ENCODE results near the gene KCTD4. TPM values are rescaled to one million over a fixed set of nuclear protein-coding genes. Genes with fewer than 3 reads are reported as not detected.

The KCTD4 gene
- total RNA-seq, 1 experiment from 2014 or later, result not detected

- Histone ChIP-seq H2AFZ (ENCODE audit: low read length) (no peak overlapping the region), H3K9me3 (ENCODE audit: low read length) (no peaks in the 10 kb centered on the region), H3K9ac (ENCODE audit: low read length) (no peak overlapping the region), H3K36me3 (ENCODE audit: low read depth, low read length) (no peaks in the 10 kb centered on the region), H3K4me2 (ENCODE audit: low read length) (no peak overlapping the region), H4K20me1 (ENCODE audit: low read length) (no peaks in the 10 kb centered on the region), H3K9me2 (replicated peaks; ENCODE audit: low read length) (no peaks in the 10 kb centered on the region), H3K27ac (ENCODE audit: low read length) (no peak overlapping the region), H3K79me2 (ENCODE audit: low read length) (peaks cover 21% of the 10 kb centered on the region; the same call in 1 of the 2 replicates), H3K4me1 (ENCODE audit: insufficient read depth, low read length) (no peaks in the 10 kb centered on the region), H3K4me3 (ENCODE audit: low read length) (no peak overlapping the region), H3K27me3 (ENCODE audit: low read length) (no peaks in the 10 kb centered on the region), H3F3A (ENCODE audit: low read length, unreplicated experiment) (no peaks in the 10 kb centered on the region)
- no TSS peak for BruUV-seq (replicated peaks)
- ATAC-seq (no peak), DNase-seq (no peak)
- CTCF ChIA-PET, result no interaction called here
- intact Hi-C loops (cut with micrococcal nuclease), result no loop called here
- POLR2A ChIA-PET (ENCODE audit: unreplicated experiment), result no interaction called here
- TF ChIP-seq CTCF (conservative IDR thresholded peaks at IDR 0.05; ENCODE audit: low read depth, low read length) (no peak), EZH2phosphoT487 (IDR thresholded peaks at IDR 0.05; ENCODE audit: borderline replicate concordance, low read length) (no peak), EZH2 (IDR thresholded peaks at IDR 0.05; ENCODE audit: low read length, unreplicated experiment) (no peak)
These were observed 42.2 kb upstream of the KCTD4 start for GRCh38 chr13:45243077-45243476.

DNA sequence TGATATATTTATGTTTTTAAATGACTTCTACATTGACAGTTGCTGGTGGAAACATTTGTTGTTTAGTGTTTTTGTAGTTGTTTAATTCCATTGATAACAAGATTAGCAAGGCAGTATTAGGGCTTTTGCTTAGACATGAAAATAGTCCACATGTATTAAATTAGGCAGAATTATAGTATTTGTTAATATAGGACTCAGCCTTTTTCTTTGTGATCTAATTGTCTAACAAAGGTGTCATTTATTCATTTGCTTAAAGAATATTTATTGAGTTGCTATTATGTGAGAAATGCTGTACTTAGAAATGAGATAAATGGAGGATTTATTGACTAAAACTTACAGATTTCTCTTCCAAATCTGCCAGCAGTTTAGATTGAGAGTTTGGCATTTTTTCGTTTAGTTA is 41.7 kb upstream of the KCTD4 start:
- Histone ChIP-seq H4K20me1 (ENCODE audit: low read length) (no peaks in the 10 kb centered on the region), H3K4me1 (ENCODE audit: insufficient read depth, low read length) (no peaks in the 10 kb centered on the region), H3K27ac (ENCODE audit: low read length) (no peak overlapping the region), H3K4me3 (ENCODE audit: low read length) (no peak overlapping the region), H2AFZ (ENCODE audit: low read length) (no peak overlapping the region), H3K9me3 (ENCODE audit: low read length) (no peaks in the 10 kb centered on the region), H3K79me2 (ENCODE audit: low read length) (peaks cover 21% of the 10 kb centered on the region; the same call in 1 of the 2 replicates), H3F3A (ENCODE audit: low read length, unreplicated experiment) (no peaks in the 10 kb centered on the region), H3K9me2 (replicated peaks; ENCODE audit: low read length) (no peaks in the 10 kb centered on the region), H3K27me3 (ENCODE audit: low read length) (no peaks in the 10 kb centered on the region), H3K9ac (ENCODE audit: low read length) (no peak overlapping the region), H3K4me2 (ENCODE audit: low read length) (no peak overlapping the region), H3K36me3 (ENCODE audit: low read depth, low read length) (no peaks in the 10 kb centered on the region)
- TF ChIP-seq EZH2 (IDR thresholded peaks at IDR 0.05; ENCODE audit: low read length, unreplicated experiment) (no peak), EZH2phosphoT487 (IDR thresholded peaks at IDR 0.05; ENCODE audit: borderline replicate concordance, low read length) (no peak), CTCF (conservative IDR thresholded peaks at IDR 0.05; ENCODE audit: low read depth, low read length) (no peak)
- ChIA-PET POLR2A (ENCODE audit: unreplicated experiment) (interaction anchor here (0.5 kb wide), 1 partner anchor 201 kb away, joined by 5 read pairs; no protein-coding TSS in a partner anchor), CTCF (no interaction called here)
- intact Hi-C loops (cut with micrococcal nuclease), result no loop called here
- no peak for DNase-seq
- ATAC-seq, result no peak
- no TSS peak for BruUV-seq (replicated peaks)

DNA sequence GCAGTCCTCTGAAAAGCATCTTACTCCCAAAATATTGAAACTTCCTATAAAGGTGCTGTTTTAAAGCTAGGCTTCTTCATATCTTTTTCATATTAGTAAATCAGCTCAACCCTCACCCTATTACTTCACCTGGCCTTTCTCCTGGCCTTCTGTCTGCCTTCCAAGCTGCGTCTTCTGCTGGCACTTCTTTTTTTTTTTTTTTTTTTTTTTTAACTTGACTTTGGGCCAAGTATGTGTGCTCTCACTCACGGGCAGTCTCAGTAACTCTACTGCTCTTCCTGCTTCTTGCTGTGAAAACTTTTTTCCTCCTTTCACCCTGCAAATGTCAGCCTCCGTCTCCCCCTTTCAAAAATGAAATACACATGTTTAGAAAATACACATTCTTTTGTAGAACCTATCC is 41.2 kb upstream of the KCTD4 start:
- Histone ChIP-seq H3K27me3 (ENCODE audit: low read length) (no peaks in the 10 kb centered on the region), H3K9ac (ENCODE audit: low read length) (no peak overlapping the region), H3K4me3 (ENCODE audit: low read length) (no peak overlapping the region), H3K4me1 (ENCODE audit: insufficient read depth, low read length) (no peaks in the 10 kb centered on the region), H2AFZ (ENCODE audit: low read length) (no peak overlapping the region), H3K36me3 (ENCODE audit: low read depth, low read length) (no peaks in the 10 kb centered on the region), H3K9me2 (replicated peaks; ENCODE audit: low read length) (no peaks in the 10 kb centered on the region), H3K27ac (ENCODE audit: low read length) (no peak overlapping the region), H3F3A (ENCODE audit: low read length, unreplicated experiment) (no peaks in the 10 kb centered on the region), H3K9me3 (ENCODE audit: low read length) (no peaks in the 10 kb centered on the region), H4K20me1 (ENCODE audit: low read length) (no peaks in the 10 kb centered on the region), H3K4me2 (ENCODE audit: low read length) (no peak overlapping the region), H3K79me2 (ENCODE audit: low read length) (peaks cover 23% of the 10 kb centered on the region; the same call in 1 of the 2 replicates)
- BruUV-seq (replicated peaks), result no TSS peak
- ChIA-PET CTCF (no interaction called here), POLR2A (ENCODE audit: unreplicated experiment) (interaction anchor here (0.5 to 0.6 kb wide), 2 partner anchors 24 to 200 kb away, joined by 5 to 10 read pairs; no protein-coding TSS in a partner anchor)
- TF ChIP-seq EZH2phosphoT487 (IDR thresholded peaks at IDR 0.05; ENCODE audit: borderline replicate concordance, low read length), result no peak
- no peak for TF ChIP-seq CTCF (conservative IDR thresholded peaks at IDR 0.05; ENCODE audit: low read depth, low read length)
- TF ChIP-seq EZH2 (IDR thresholded peaks at IDR 0.05; ENCODE audit: low read length, unreplicated experiment), result no peak
- DNase-seq, result peak; percentile 12
- ATAC-seq, result no peak
- intact Hi-C loops (cut with micrococcal nuclease), result no loop called here
